CD4-positive, alpha-beta T cell treated with Interleukin-17A for 4 hours (primary cell): ENCODE results near the gene POLG.

Experiments
- DNase-seq: peaks from one replicate; pipeline ENCODE4 v3.0.0-alpha.2; 2020; ENCODE audit warnings: mixed read lengths

POLG gene

GRCh38 chr15:89334510-89335297, at the start of gene POLG:
POLG (minus strand) TSS chr15:89334824; CDS start chr15:89333754, 1,070 bp downstream.
- peak; percentile 97 for DNase-seq

- no peak for DNase-seq
Measured at GRCh38 chr15:89384176-89384604, 49.6 kb upstream of the POLG start.

- DNase-seq: no peak
Measured at GRCh38 chr15:89383365-89384175, 48.9 kb upstream of the POLG start.

GRCh38 chr15:89381888-89382686, 47.5 kb upstream of the POLG start:
- DNase-seq: no peak

- no peak for DNase-seq
Measured at GRCh38 chr15:89381331-89381730, 46.7 kb upstream of the POLG start.

- DNase-seq: no peak
Measured at GRCh38 chr15:89379818-89380217, 45.2 kb upstream of the POLG start.

GRCh38 chr15:89379251-89379695, 44.6 kb upstream of the POLG start:
- no peak for DNase-seq

GRCh38 chr15:89378296-89379151, 43.9 kb upstream of the POLG start:
- peak; percentile 9 for DNase-seq

GRCh38 chr15:89377842-89378295, 43.2 kb upstream of the POLG start:
- peak; percentile 26 for DNase-seq

GRCh38 chr15:89377024-89377841, 42.6 kb upstream of the POLG start:
- no peak for DNase-seq

- DNase-seq: no peak
Measured at GRCh38 chr15:89376388-89376787, 41.8 kb upstream of the POLG start.

GRCh38 chr15:89375093-89376005, 40.7 kb upstream of the POLG start:
- DNase-seq: no peak

GRCh38 chr15:89374086-89374981, 39.7 kb upstream of the POLG start:
- no peak for DNase-seq

- no peak for DNase-seq
Measured at GRCh38 chr15:89372069-89372935, 37.7 kb upstream of the POLG start.

GRCh38 chr15:89371228-89372044, 36.8 kb upstream of the POLG start:
- DNase-seq: no peak

GRCh38 chr15:89370978-89371227, 36.3 kb upstream of the POLG start:
- no peak for DNase-seq
